LNCaP clone FGC (cell line): ENCODE results near the gene RANBP9.
A peak's percentile ranks its signal among the peaks of the same experiment; 100 is the strongest.

Source experiments
- DNase-seq: peaks from one replicate; pipeline ENCODE4 v3.0.0-alpha.2; 2011; ENCODE audit warnings: low read depth
- H3K4me3 ChIP-seq: 2 replicates; pipeline ENCODE4 v1.5.1; 2011; ENCODE audit warnings: mild to moderate bottlenecking, low read depth, low read length, control low read depth
- CTCF ChIP-seq: IDR thresholded peaks from 2 replicates; pipeline ENCODE4 v1.5.1; 2012; ENCODE audit warnings: mild to moderate bottlenecking; ENCODE audit not compliant: control insufficient read depth, insufficient read depth; ENCODE audit errors: extremely low read depth

The RANBP9 gene

GRCh38 chr6:13660893-13661292 lies 50.7 kb downstream of the RANBP9 start:
- no peak overlapping the region for H3K4me3 ChIP-seq
- no peak for DNase-seq
- TF ChIP-seq CTCF = no peak

GRCh38 chr6:13660273-13660672 lies 51.4 kb downstream of the RANBP9 start:
- no peak for TF ChIP-seq CTCF
- H3K4me3 ChIP-seq = no peak overlapping the region
- no peak for DNase-seq

DNA sequence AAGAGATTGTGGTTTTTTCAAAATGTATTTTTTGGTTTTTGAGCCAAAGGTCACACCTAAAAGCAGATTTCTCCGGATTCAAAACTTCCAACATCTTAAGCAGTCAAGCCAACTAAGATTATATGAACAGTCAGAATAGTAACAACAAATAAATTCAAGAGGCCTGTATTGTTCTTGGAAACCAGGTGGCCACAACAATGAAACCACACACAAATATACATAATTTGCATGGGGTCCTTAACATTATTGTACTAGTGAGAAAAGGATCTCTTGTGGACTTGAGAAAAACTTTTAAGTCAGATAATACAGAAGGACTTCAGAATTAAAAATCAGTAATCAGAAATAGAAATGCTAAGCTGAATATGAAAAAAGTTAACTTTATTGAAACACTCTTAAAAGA lies 55.9 kb downstream of the RANBP9 start:
- DNase-seq = no peak
- TF ChIP-seq CTCF = no peak

DNA sequence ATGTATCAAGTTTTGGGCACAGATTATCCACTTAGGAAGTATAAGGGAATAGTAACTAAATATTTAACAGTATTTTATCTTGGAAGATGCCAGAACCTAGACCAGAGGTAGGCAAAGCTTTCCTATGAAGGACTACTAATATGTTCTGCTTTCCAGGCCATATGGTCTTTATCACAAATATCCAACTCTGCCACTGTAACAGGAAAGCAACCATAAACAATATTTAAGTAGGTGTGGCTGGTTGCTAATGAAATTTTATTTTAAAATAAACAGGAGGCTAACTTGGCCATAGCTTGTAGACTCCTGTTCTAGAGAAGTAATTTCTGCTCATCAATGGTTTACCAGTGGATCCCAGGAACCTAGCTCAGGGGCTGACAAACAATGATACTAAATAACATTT lies 57.1 kb downstream of the RANBP9 start:
- no peak for TF ChIP-seq CTCF
- DNase-seq = no peak
- H3K4me3 ChIP-seq = no peak overlapping the region

More for the DNA sequence above, 55.9 kb downstream of the RANBP9 start:
- H3K4me3 ChIP-seq = no peak overlapping the region

GRCh38 chr6:13653296-13653695 lies 58.3 kb downstream of the RANBP9 start:
- no peak for DNase-seq
- TF ChIP-seq CTCF = no peak
- H3K4me3 ChIP-seq = no peak overlapping the region

DNA sequence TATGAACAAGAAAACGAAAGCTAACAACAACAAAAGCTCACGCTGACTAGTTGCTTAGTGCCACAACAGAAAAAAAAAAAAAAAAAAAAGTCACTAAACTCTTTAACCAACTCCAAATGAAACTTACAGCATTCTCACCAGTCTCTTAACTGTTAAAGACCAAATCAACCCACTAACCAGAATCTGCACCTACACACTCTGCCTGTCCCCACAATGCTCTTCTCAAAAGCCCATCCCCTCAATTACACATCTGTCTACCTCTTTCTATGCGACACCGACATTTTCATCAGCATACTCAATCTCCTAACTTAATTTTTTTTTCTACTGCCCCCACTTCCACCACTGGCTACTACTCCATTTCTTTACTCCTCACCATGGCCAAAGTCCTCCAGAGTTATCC lies 62.2 kb downstream of the RANBP9 start:
- no peak for DNase-seq
- no peak for TF ChIP-seq CTCF
- 0 out of 2 replicates have a peak overlapping the region, but pooled peaks have one; percentile 19 for H3K4me3 ChIP-seq

DNA sequence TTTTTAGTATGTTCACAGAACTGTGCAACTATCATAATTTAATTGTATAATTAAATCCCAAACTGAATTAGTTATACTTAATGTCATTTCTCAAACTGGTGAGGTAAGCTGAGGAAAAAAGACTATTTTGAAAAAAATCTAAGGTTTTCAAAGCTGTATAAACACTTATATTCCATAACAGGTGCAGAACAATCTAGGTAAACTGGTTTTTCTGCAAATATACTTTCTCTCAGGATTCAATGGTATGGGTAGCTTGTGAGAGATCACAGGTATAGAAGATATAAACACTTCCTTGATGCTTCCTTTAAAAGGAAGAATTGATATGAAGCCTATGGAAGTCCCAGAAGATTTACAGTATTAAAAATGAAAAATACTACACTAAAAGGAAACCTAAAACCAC lies 62.8 kb downstream of the RANBP9 start:
- DNase-seq = peak; percentile 46
- TF ChIP-seq CTCF = no peak
- H3K4me3 ChIP-seq = 0 out of 2 replicates have a peak overlapping the region, but pooled peaks have one; percentile 19
